Esophagus squamous epithelium (tissue), 5 donors: ENCODE results near the gene ALDH1A2. TPM values are rescaled to one million over a fixed set of nuclear protein-coding genes. Genes with fewer than 3 reads are reported as not detected.

ENCODE experiments used
- DNase-seq: peaks from one replicate; lab custom pipeline; 2025; lab: John Stamatoyannopoulos, UW
- H3K27ac ChIP-seq, 4 donors: fragments of 200-600 bp; sonication (generic); one replicate each; pipeline ENCODE4 v1.5.1; 2016 to 2019; ENCODE audit warnings: mild to moderate bottlenecking in 1 of 4
- H3K27me3 ChIP-seq, 4 donors: fragments of 200-600 bp; sonication (generic); 1 replicate in 3 of 4; 2 replicates in 1 of 4; pipeline versions ENCODE4 v1.5.1 to v1.6.0; 2017 to 2021; ENCODE audit warnings: antibody characterized with exemption in 1 of 4
- H3K36me3 ChIP-seq, 3 donors: fragments of 200-600 bp; sonication (generic); one replicate each; pipeline ENCODE4 v1.5.1; 2016 to 2019
- H3K4me1 ChIP-seq, 3 donors: fragments of 200-600 bp; sonication (generic); one replicate each; pipeline ENCODE4 v1.5.1; 2017 to 2019
- H3K4me3 ChIP-seq, 4 donors: fragments of 200-600 bp; sonication (generic); 1 replicate in 3 of 4; 2 replicates in 1 of 4; pipeline ENCODE4 v1.5.1; 2016 to 2019; ENCODE audit warnings: mild to moderate bottlenecking in 2 of 4, moderate library complexity in 1 of 4
- H3K9me3 ChIP-seq, 3 donors: fragments of 200-600 bp; sonication (generic); one replicate each; pipeline ENCODE4 v1.5.1; 2016 to 2019
- POLR2A ChIP-seq, 4 donors: fragments of 450-650 bp; IDR thresholded peaks; one replicate each; pipeline ENCODE4 v1.6.1; 2017; ENCODE audit warnings: antibody characterized with exemption in 4 of 4, mild to moderate bottlenecking in 4 of 4, moderate library complexity in 3 of 4
- WGBS, 2 donors: methylation state at CpG; one replicate each; pipeline ENCODE4 v1.1.5; 2018; 5-methylcytosine and 5-hydroxymethylcytosine counted together
- intact Hi-C: fragments of 100-400 bp; cut with DNase I; formaldehyde crosslinking; loops from one replicate; pipeline ENCODE4 v1.15.0; 2022
- total RNA-seq, 4 donors: library from RNA; depleted of rRNA; stranded (reverse); fragments of >200 nt; gene quantifications; one replicate each; pipeline ENCODE4 v1.1.0, GENCODE V29; 2016
- TF ChIP-seq, protein P1 (sequence below), 6 experiments: fragments of 450-650 bp in 4 of 6; fragments of 200-600 bp in 2 of 6; sonication (generic) in 2 of 6; IDR thresholded peaks; one replicate each; pipeline ENCODE4 v1.5.1; 2016 to 2019; ENCODE audit warnings: antibody characterized with exemption in 6 of 6, mild to moderate bottlenecking in 4 of 6, moderate library complexity in 4 of 6
- donor health status: DM: yes; HTN: yes; CAD: no.

The ALDH1A2 gene
- total RNA-seq, 4 donors from 2014 or later: 0.19 to 3.4 (median 0.55) TPM

DNA sequence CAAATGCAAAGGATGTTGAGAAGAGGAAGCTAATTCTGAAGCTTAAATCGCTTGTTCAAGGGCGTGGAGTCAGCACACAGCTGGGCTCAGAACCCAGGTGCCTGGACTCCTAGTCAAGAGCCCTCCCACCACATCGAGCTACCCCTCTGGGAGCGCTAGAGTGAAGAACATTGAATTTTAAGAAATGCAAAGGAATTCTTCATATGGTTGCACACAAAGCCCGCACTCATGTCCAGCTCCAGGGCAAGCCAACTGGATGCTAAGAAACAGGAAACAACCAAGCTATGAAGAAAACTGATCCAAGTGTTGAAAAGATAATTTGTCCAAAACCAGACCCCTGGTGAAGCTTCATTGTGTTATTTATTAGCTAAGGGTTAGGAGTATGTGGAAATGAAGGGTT is 122.3 kb downstream of the ALDH1A2 start:
- no peak for TF ChIP-seq POLR2A (IDR thresholded peaks at IDR 0.05)
- TF ChIP-seq, protein P1, sequence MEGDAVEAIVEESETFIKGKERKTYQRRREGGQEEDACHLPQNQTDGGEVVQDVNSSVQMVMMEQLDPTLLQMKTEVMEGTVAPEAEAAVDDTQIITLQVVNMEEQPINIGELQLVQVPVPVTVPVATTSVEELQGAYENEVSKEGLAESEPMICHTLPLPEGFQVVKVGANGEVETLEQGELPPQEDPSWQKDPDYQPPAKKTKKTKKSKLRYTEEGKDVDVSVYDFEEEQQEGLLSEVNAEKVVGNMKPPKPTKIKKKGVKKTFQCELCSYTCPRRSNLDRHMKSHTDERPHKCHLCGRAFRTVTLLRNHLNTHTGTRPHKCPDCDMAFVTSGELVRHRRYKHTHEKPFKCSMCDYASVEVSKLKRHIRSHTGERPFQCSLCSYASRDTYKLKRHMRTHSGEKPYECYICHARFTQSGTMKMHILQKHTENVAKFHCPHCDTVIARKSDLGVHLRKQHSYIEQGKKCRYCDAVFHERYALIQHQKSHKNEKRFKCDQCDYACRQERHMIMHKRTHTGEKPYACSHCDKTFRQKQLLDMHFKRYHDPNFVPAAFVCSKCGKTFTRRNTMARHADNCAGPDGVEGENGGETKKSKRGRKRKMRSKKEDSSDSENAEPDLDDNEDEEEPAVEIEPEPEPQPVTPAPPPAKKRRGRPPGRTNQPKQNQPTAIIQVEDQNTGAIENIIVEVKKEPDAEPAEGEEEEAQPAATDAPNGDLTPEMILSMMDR (IDR thresholded peaks at IDR 0.05): no peak
- intact Hi-C loops: no loop called here
- WGBS, 2 donors: 87 to 91% methylated on average over 5 of the region's 5 CpGs

GRCh38 chr15:57941816-57942215 is 123.7 kb downstream of the ALDH1A2 start:
- intact Hi-C loops: no loop called here

More for the DNA sequence above, 122.3 kb downstream of the ALDH1A2 start:
- H3K4me3 ChIP-seq: no peak overlapping the region
- H3K9me3 ChIP-seq: no peaks in the 10 kb centered on the region
- no peak for DNase-seq
- peaks cover 0 to 28% (median 0%) of the 10 kb centered on the region in 4 donors for H3K27me3 ChIP-seq
- no peaks in the 10 kb centered on the region for H3K36me3 ChIP-seq
- H3K4me1 ChIP-seq: no peaks in the 10 kb centered on the region
- H3K27ac ChIP-seq: no peak overlapping the region

DNA sequence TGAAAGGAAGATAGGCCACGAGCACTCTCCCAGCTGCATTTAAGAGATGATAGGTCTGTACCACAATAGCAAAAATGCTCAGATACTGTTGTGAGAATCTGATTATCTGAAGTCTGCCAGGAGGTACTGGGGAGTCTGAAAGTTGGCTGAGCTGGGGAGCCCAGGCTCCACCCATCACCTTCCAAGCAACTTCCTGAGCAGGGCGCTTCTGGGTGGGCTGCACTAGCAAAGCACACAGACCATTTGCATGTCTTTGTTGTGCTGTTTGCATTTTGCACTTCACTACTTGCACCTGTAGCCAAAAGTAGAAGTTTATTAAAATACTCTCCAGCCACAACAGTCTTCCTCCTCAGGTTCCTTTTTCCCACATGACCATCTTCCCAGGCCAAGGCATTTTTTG is 133.2 kb downstream of the ALDH1A2 start:
- Histone ChIP-seq H3K36me3 (no peaks in the 10 kb centered on the region), H3K4me3 (no peak overlapping the region), H3K27me3 (peaks cover 0 to 16% (median 0%) of the 10 kb centered on the region in 4 donors), H3K4me1 (no peaks in the 10 kb centered on the region), H3K27ac (no peak overlapping the region), H3K9me3 (no peaks in the 10 kb centered on the region)
- intact Hi-C loops: no loop called here
- no peak for TF ChIP-seq POLR2A (IDR thresholded peaks at IDR 0.05)
- TF ChIP-seq, protein P1 (IDR thresholded peaks at IDR 0.05): no peak
- no peak for DNase-seq
- 33 to 71% methylated on average over 1 to 2 of the region's 2 CpGs for WGBS, 2 donors

More at GRCh38 chr15:57941816-57942215, 123.7 kb downstream of the ALDH1A2 start:
- H3K4me3 ChIP-seq: no peak overlapping the region
- WGBS, 2 donors: 80 to 89% methylated on average over 1 of the region's 1 CpG
- TF ChIP-seq, protein P1 (IDR thresholded peaks at IDR 0.05): no peak
- no peak for TF ChIP-seq POLR2A (IDR thresholded peaks at IDR 0.05)
- H3K27ac ChIP-seq: no peak overlapping the region
- peaks cover 0 to 28% (median 0%) of the 10 kb centered on the region in 4 donors for H3K27me3 ChIP-seq
- H3K4me1 ChIP-seq: no peaks in the 10 kb centered on the region
- no peaks in the 10 kb centered on the region for H3K36me3 ChIP-seq
- H3K9me3 ChIP-seq: no peaks in the 10 kb centered on the region
- no peak for DNase-seq

DNA sequence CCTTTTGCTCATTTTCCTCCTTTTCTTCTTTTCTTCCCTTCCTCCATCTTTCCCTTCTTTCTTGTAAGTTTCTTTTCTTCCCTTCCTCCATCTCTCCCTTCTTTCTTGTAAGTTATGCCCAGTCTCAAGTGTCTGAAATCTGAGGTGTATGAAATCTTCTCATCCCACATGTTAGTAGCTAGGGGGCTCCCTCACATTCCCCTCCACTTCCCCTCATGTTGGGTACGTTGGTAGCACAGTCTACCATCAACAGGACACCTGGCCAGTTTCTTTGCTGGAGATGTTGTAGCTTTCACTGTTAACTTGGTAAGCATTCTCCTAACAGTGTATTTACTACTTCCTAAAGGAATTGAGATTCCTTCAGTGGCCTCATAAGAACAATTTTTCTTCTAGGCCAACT is 133.9 kb downstream of the ALDH1A2 start:
- WGBS, 2 donors: 32 to 42% methylated on average over 1 of the region's 1 CpG
- DNase-seq: no peak
- Histone ChIP-seq H3K36me3 (no peaks in the 10 kb centered on the region), H3K27me3 (peaks cover 0 to 16% (median 0%) of the 10 kb centered on the region in 4 donors), H3K4me3 (no peak overlapping the region), H3K27ac (no peak overlapping the region), H3K4me1 (no peaks in the 10 kb centered on the region), H3K9me3 (no peaks in the 10 kb centered on the region)
- intact Hi-C loops: no loop called here
- TF ChIP-seq POLR2A (IDR thresholded peaks at IDR 0.05): no peak
- TF ChIP-seq, protein P1 (IDR thresholded peaks at IDR 0.05): no peak

- H3K9me3 ChIP-seq: no peaks in the 10 kb centered on the region
- no peak overlapping the region for H3K27ac ChIP-seq
- 80 to 100% methylated on average over 1 to 6 of the region's 6 CpGs for WGBS, 2 donors
- DNase-seq: no peak
- peaks cover 0 to 8% (median 0%) of the 10 kb centered on the region in 4 donors for H3K27me3 ChIP-seq
- H3K4me3 ChIP-seq: no peak overlapping the region
- intact Hi-C loops: no loop called here
- TF ChIP-seq, protein P1 (IDR thresholded peaks at IDR 0.05): no peak
- no peak for TF ChIP-seq POLR2A (IDR thresholded peaks at IDR 0.05)
- peaks cover 0 to 20% (median 0%) of the 10 kb centered on the region in 3 donors for H3K4me1 ChIP-seq
- no peaks in the 10 kb centered on the region for H3K36me3 ChIP-seq
Measured at GRCh38 chr15:57927091-57927631, 138.3 kb downstream of the ALDH1A2 start.
